Keratinocyte (primary cell): Measurements from ENCODE around the gene ADAMTS6. TPM values are rescaled to one million over a fixed set of nuclear protein-coding genes. Genes with fewer than 3 reads are reported as not detected.

Experiments used
- DNase-seq: peaks from one replicate; pipeline ENCODE4 v3.0.0-alpha.2; 2011; ENCODE audit warnings: low read depth, missing footprints, low spot score
- FAIRE-seq: peaks from 2 replicates; lab custom pipeline; 2011; peaks lifted over from hg19 to GRCh38; lab: Jason Lieb, UNC
- H2AFZ ChIP-seq: 2 replicates; pipeline ENCODE4 v1.6.0; 2012; ENCODE audit warnings: low read length, control low read depth, inconsistent platforms; ENCODE audit not compliant: control insufficient read depth
- H3K27ac ChIP-seq: 2 replicates; pipeline ENCODE4 v1.5.1; 2011; ENCODE audit warnings: low read length; ENCODE audit not compliant: control insufficient read depth, insufficient read depth
- H3K27me3 ChIP-seq: 3 replicates; pipeline ENCODE4 v1.6.0; 2011; ENCODE audit warnings: low read length; ENCODE audit not compliant: control insufficient read depth, insufficient read depth; ENCODE audit errors: extremely low read depth
- H3K36me3 ChIP-seq, 2 experiments: 2 replicates in 1 of 2; 3 replicates in 1 of 2; pipeline ENCODE4 v1.5.1; 2011; ENCODE audit warnings: low read length in 2 of 2, mild to moderate bottlenecking in 1 of 2; ENCODE audit not compliant: control insufficient read depth in 2 of 2, insufficient read depth in 2 of 2; ENCODE audit errors: extremely low read depth in 1 of 2
- H3K4me1 ChIP-seq: 3 replicates; pipeline ENCODE4 v1.5.1; 2011; ENCODE audit warnings: low read length; ENCODE audit not compliant: control insufficient read depth, insufficient read depth; ENCODE audit errors: extremely low read depth
- H3K4me2 ChIP-seq: 3 replicates; pipeline ENCODE4 v1.6.0; 2011; ENCODE audit warnings: low read depth, low read length; ENCODE audit not compliant: control insufficient read depth, insufficient read depth; ENCODE audit errors: extremely low read depth
- H3K4me3 ChIP-seq, 3 experiments: fragments of 200-600 bp in 1 of 3; sonication (generic) in 1 of 3; 2 replicates in 2 of 3; 3 replicates in 1 of 3; pipeline ENCODE4 v1.5.1; 2011 to 2016; ENCODE audit warnings: low read length in 3 of 3, mild to moderate bottlenecking in 3 of 3, control low read depth in 2 of 3, inconsistent platforms in 1 of 3, low read depth in 1 of 3, mixed read lengths in 1 of 3, mixed run types in 1 of 3, moderate library complexity in 1 of 3; ENCODE audit not compliant: control insufficient read depth in 2 of 3, insufficient read depth in 2 of 3; ENCODE audit errors: extremely low read depth in 1 of 3
- H3K79me2 ChIP-seq: 2 replicates; pipeline ENCODE4 v1.6.0; 2012; ENCODE audit warnings: low read length; ENCODE audit not compliant: control insufficient read depth, insufficient read depth
- H3K9ac ChIP-seq: 3 replicates; pipeline ENCODE4 v1.6.0; 2011; ENCODE audit warnings: low read length; ENCODE audit not compliant: control insufficient read depth, insufficient read depth; ENCODE audit errors: extremely low read depth
- H3K9me1 ChIP-seq: 3 replicates; pipeline ENCODE4 v1.6.0; 2011; ENCODE audit warnings: low read length; ENCODE audit not compliant: control insufficient read depth, insufficient read depth; ENCODE audit errors: extremely low read depth
- H3K9me3 ChIP-seq: 2 replicates; pipeline ENCODE4 v1.5.1; 2012; ENCODE audit warnings: low read depth, low read length; ENCODE audit not compliant: control insufficient read depth
- H4K20me1 ChIP-seq: 3 replicates; pipeline ENCODE4 v1.6.0; 2011; ENCODE audit warnings: low read length; ENCODE audit not compliant: control insufficient read depth, insufficient read depth; ENCODE audit errors: extremely low read depth
- CTCF ChIP-seq, 3 experiments: IDR thresholded peaks in 1 of 3; conservative IDR thresholded peaks in 1 of 3; optimal IDR thresholded peaks in 1 of 3; 2 replicates in 2 of 3; 3 replicates in 1 of 3; pipeline versions ENCODE3 to v1.5.1; 2011; ENCODE audit warnings: low read length in 3 of 3, mild to moderate bottlenecking in 3 of 3, moderate library complexity in 2 of 3, control low read depth in 1 of 3, inconsistent platforms in 1 of 3; ENCODE audit not compliant: insufficient read depth in 2 of 3; ENCODE audit errors: extremely low read depth in 1 of 3
- EZH2 ChIP-seq: IDR thresholded peaks from one replicate; pipeline ENCODE4 v1.6.1; 2012; ENCODE audit warnings: inconsistent platforms, mild to moderate bottlenecking, low read length, moderate library complexity
- dilution Hi-C: fragments of 300-500 bp; cut with MboI; formaldehyde crosslinking; loops from one replicate; pipeline ENCODE4 v1.7.0; 2020; ENCODE audit warnings: low sequenced_read_pairs; ENCODE audit not compliant: extremely low pct_ligation_motif_present
- polyA plus RNA-seq, 5 experiments: library from polyadenylated mRNA; depleted of rRNA in 3 of 5; stranded (reverse) in 3 of 5; stranded (forward) in 1 of 5; unstranded in 1 of 5; fragments of >200 nt; gene quantifications; 1 replicate in 1 of 5; 2 replicates in 3 of 5; 3 replicates in 1 of 5; pipeline versions ENCODE4 v1.2.1 to v1.2.3, GENCODE V29; 2011 to 2012; ENCODE audit warnings: missing spikeins in 2 of 5, low read depth in 1 of 5, low replicate concordance in 1 of 5

ADAMTS6 gene
- polyA plus RNA-seq, 1 donor (not counting 4 experiments of a cell fraction or from before 2014, with no cell fraction given): 10.9 TPM

GRCh38 chr5:65142511-65143011, 339.2 kb downstream of the ADAMTS6 start:
- Histone ChIP-seq H2AFZ (peak overlapping the region; percentile 68), H3K9me1 (no peaks in the 10 kb centered on the region), H3K79me2 (no peaks in the 10 kb centered on the region), H3K9ac (no peak overlapping the region), H4K20me1 (no peaks in the 10 kb centered on the region), H3K27me3 (no peaks in the 10 kb centered on the region), H3K9me3 (no peaks in the 10 kb centered on the region), H3K27ac (no peak overlapping the region), H3K36me3 (no peaks in the 10 kb centered on the region), H3K4me3 (no peak overlapping the region), H3K4me1 (peaks cover 9% of the 10 kb centered on the region), H3K4me2 (peak overlapping the region; percentile 46)
- FAIRE-seq: no peak
- no peak for DNase-seq
- TF ChIP-seq EZH2: no peak
- TF ChIP-seq CTCF (optimal IDR thresholded peaks at IDR 0.05 in 1 of 3, IDR thresholded peaks at IDR 0.05 in 1 of 3, conservative IDR thresholded peaks at IDR 0.05 in 1 of 3; ENCODE audit: extremely low read depth in 1 of 3, insufficient read depth in 2 of 3, low read length in 3 of 3): no peak
- dilution Hi-C loops: no loop called here

GRCh38 chr5:65142016-65142415, 339.7 kb downstream of the ADAMTS6 start:
- dilution Hi-C loops: no loop called here
- Histone ChIP-seq H3K4me3 (no peak overlapping the region), H2AFZ (no peak overlapping the region), H3K36me3 (no peaks in the 10 kb centered on the region), H3K9me1 (no peaks in the 10 kb centered on the region), H3K27ac (no peak overlapping the region), H3K4me2 (no peak overlapping the region), H3K27me3 (no peaks in the 10 kb centered on the region), H4K20me1 (no peaks in the 10 kb centered on the region), H3K79me2 (no peaks in the 10 kb centered on the region), H3K4me1 (peaks cover 9% of the 10 kb centered on the region), H3K9ac (no peak overlapping the region), H3K9me3 (no peaks in the 10 kb centered on the region)
- FAIRE-seq (no peak), DNase-seq (no peak)
- TF ChIP-seq CTCF (optimal IDR thresholded peaks at IDR 0.05 in 1 of 3, IDR thresholded peaks at IDR 0.05 in 1 of 3, conservative IDR thresholded peaks at IDR 0.05 in 1 of 3; ENCODE audit: extremely low read depth in 1 of 3, insufficient read depth in 2 of 3, low read length in 3 of 3): no peak
- no peak for TF ChIP-seq EZH2
